RWPE2 (cell line): ENCODE results near the gene PSMB7.

ENCODE experiments used
- ATAC-seq: fragments of 200-7000 bp; cut with Tn5 transposase; 3 replicates; pipeline ENCODE4 v1.9.1; 2021; ENCODE audit warnings: low read depth
- DNase-seq: peaks from one replicate; pipeline ENCODE4 v3.0.0-alpha.2; 2020; ENCODE audit warnings: low spot score
- H3K27ac ChIP-seq: fragments of 450-650 bp; 2 replicates; pipeline ENCODE4 v1.5.1; 2017; ENCODE audit warnings: mild to moderate bottlenecking; ENCODE audit not compliant: poor library complexity, severe bottlenecking
- H3K27me3 ChIP-seq: fragments of 250-450 bp; sonication (Bioruptor Pico); 2 replicates; pipeline ENCODE4 v1.5.1; 2021; ENCODE audit warnings: mild to moderate bottlenecking, moderate library complexity; ENCODE audit not compliant: insufficient read depth, poor library complexity, severe bottlenecking
- H3K36me3 ChIP-seq: fragments of 250-450 bp; sonication (Bioruptor Pico); 2 replicates; pipeline ENCODE4 v1.5.1; 2020; ENCODE audit warnings: low read depth, mild to moderate bottlenecking, moderate library complexity
- H3K4me1 ChIP-seq: fragments of 250-450 bp; sonication (Bioruptor Pico); 2 replicates; pipeline ENCODE4 v1.5.1; 2021; ENCODE audit warnings: mild to moderate bottlenecking, moderate library complexity; ENCODE audit not compliant: insufficient read depth, poor library complexity, severe bottlenecking
- H3K4me3 ChIP-seq: fragments of 250-450 bp; sonication (Bioruptor Pico); 2 replicates; pipeline ENCODE4 v1.5.1; 2021; ENCODE audit warnings: mild to moderate bottlenecking, moderate library complexity; ENCODE audit not compliant: severe bottlenecking
- H3K9me3 ChIP-seq: fragments of 250-450 bp; sonication (Bioruptor Pico); 2 replicates; pipeline ENCODE4 v1.5.1; 2021; ENCODE audit warnings: mild to moderate bottlenecking, moderate library complexity; ENCODE audit not compliant: severe bottlenecking
- TF ChIP-seq, protein P1 (sequence below): fragments of 450-650 bp; IDR thresholded peaks from one replicate; pipeline ENCODE4 v1.5.1; 2017; ENCODE audit warnings: mild to moderate bottlenecking, moderate library complexity; ENCODE audit not compliant: poor library complexity, severe bottlenecking

The PSMB7 gene

DNA sequence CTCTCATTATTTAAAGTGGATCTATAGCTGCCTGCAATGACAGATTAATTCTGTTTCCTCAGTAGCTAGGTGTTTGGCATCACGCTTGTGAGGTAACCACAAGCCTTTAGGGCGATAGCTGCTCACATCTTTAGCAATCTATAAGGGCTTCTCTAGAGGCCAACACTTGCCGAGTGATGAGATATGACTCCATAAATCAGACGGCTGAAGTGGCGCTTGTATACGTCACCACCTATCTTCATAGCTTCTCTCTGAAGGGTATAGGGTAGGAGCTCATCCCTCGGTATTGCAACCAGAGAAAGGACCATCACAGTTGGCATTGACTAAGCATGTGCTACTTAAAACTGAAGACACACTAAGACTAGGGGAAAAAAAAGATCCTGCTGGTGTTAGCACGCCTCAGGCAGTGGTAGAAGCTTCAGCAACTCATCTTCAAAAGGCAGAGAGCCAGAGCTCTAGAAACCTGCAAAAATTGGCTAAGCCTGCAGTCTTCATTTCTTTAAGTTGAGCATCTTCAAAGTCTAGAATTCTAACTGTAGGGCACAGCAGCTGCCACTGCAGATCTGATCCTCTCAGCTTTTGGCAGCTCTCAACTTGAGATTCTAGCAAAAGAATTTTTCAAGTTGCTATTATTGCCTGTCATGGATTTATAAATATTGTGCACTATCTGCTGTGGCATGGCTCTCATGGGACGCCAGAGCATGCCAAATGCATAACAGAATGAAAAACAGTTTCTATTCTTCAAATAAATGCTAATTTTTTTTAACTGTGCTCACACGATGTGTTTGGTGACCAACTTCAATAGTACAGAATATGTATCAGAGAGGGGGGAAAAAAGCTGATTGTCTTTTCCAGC lies 37.5 kb downstream of the PSMB7 start:
- ATAC-seq: no peak
- H3K27ac ChIP-seq: no peak overlapping the region

DNA sequence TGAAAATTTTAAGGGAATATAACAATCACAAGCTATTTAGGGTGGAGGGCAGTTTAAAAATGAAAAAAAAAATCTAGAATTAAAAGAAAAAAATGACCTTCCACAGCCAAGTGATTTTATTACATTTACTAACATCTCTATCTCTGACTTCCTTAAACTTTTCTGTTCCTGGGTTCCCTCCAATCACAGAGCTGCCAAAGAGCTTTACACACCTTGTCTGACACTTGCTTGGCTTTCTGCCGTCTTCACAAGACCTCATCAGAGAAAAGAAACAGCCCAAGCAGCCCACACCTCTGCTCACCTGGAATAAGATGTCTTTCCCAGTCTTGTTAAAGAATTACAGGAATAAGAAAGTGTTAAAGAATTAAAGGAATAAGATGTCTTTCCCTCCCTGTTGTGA lies 38.9 kb downstream of the PSMB7 start:
- H3K27me3 ChIP-seq: no peaks in the 10 kb centered on the region
- no peak overlapping the region for H3K27ac ChIP-seq
- TF ChIP-seq, protein P1, sequence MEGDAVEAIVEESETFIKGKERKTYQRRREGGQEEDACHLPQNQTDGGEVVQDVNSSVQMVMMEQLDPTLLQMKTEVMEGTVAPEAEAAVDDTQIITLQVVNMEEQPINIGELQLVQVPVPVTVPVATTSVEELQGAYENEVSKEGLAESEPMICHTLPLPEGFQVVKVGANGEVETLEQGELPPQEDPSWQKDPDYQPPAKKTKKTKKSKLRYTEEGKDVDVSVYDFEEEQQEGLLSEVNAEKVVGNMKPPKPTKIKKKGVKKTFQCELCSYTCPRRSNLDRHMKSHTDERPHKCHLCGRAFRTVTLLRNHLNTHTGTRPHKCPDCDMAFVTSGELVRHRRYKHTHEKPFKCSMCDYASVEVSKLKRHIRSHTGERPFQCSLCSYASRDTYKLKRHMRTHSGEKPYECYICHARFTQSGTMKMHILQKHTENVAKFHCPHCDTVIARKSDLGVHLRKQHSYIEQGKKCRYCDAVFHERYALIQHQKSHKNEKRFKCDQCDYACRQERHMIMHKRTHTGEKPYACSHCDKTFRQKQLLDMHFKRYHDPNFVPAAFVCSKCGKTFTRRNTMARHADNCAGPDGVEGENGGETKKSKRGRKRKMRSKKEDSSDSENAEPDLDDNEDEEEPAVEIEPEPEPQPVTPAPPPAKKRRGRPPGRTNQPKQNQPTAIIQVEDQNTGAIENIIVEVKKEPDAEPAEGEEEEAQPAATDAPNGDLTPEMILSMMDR: no peak
- no peaks in the 10 kb centered on the region for H3K9me3 ChIP-seq
- no peak for ATAC-seq
- no peak for DNase-seq
- peaks cover 41% of the 10 kb centered on the region for H3K36me3 ChIP-seq
- no peak overlapping the region for H3K4me3 ChIP-seq
- H3K4me1 ChIP-seq: peaks cover 8% of the 10 kb centered on the region

More for the DNA sequence above, 37.5 kb downstream of the PSMB7 start:
- DNase-seq: no peak
- TF ChIP-seq, protein P1: no peak
- H3K36me3 ChIP-seq: peaks cover 47% of the 10 kb centered on the region
- H3K4me1 ChIP-seq: no peaks in the 10 kb centered on the region
- no peaks in the 10 kb centered on the region for H3K27me3 ChIP-seq
- H3K9me3 ChIP-seq: no peaks in the 10 kb centered on the region
- no peak overlapping the region for H3K4me3 ChIP-seq

DNA sequence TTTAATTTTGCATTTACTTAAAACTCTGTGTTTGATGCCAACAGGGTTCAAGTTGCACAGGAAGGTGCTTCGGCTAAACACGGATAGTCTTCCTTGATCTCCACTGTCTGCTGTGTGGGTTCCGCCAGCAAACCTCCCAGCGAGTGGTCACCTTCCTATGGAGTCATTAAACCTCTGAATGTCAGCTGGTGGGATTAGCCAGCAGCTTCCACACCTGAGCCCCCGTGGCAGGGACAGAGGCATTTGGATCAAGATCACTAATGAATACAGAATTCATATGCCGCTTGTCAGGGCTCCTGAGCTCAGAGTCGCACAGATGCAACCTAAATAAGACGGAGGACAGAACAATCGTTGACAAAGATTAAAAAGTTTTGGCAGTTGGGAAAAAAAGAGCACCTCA lies 39.5 kb downstream of the PSMB7 start:
- no peak for ATAC-seq
- Histone ChIP-seq H3K36me3 (peaks cover 39% of the 10 kb centered on the region), H3K4me1 (peaks cover 13% of the 10 kb centered on the region), H3K4me3 (no peak overlapping the region), H3K27me3 (no peaks in the 10 kb centered on the region), H3K27ac (no peak overlapping the region), H3K9me3 (no peaks in the 10 kb centered on the region)
- DNase-seq: no peak
- TF ChIP-seq, protein P1: no peak

DNA sequence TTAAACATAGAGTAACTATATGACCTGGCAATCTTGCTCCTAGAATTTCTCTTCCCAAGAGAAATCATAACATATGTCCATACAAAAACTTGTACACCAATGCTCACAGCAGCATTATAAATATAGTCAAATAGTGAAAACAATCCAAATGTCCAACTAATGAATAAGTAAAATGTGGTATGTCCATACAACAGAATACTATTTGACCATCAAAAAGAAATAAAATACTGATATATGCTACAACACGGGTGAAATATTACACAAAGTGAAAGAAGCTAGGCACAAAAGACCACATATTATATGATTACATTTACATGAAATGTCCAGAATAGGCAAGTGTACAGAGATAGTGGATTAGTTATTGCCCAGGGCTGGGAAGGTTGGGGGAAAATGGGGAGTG lies 41.4 kb downstream of the PSMB7 start:
- peaks cover 24% of the 10 kb centered on the region for H3K36me3 ChIP-seq
- ATAC-seq: no peak

More for the DNA sequence above, 41.4 kb downstream of the PSMB7 start:
- DNase-seq: no peak
- Histone ChIP-seq H3K4me1 (peaks cover 13% of the 10 kb centered on the region), H3K4me3 (no peak overlapping the region), H3K27ac (no peak overlapping the region), H3K9me3 (no peaks in the 10 kb centered on the region), H3K27me3 (no peaks in the 10 kb centered on the region)
- TF ChIP-seq, protein P1: no peak
